OCI-LY1 (cell line): ENCODE data around the gene OIP5.

Experiments used
- H2AFZ ChIP-seq: fragments of 200-600 bp; sonication (generic), shearing (Covaris generic); 2 replicates; pipeline ENCODE4 v1.6.0; 2014; ENCODE audit warnings: antibody characterized with exemption, mild to moderate bottlenecking, low read length
- H3F3A ChIP-seq: fragments of 200-600 bp; sonication (generic), shearing (Covaris generic); 2 replicates; pipeline ENCODE4 v1.6.0; 2014; ENCODE audit warnings: mild to moderate bottlenecking, antibody characterized with exemption, low read length, moderate library complexity; ENCODE audit not compliant: insufficient read depth
- H3K27ac ChIP-seq: fragments of 200-600 bp; sonication (generic); 2 replicates; pipeline ENCODE4 v1.5.1; 2014; ENCODE audit warnings: low read length, mixed run types, mild to moderate bottlenecking, low read depth; ENCODE audit not compliant: poor library complexity, severe bottlenecking
- H3K27me3 ChIP-seq: fragments of 200-600 bp; sonication (generic); 2 replicates; pipeline ENCODE4 v1.6.0; 2014; ENCODE audit warnings: antibody characterized with exemption, mild to moderate bottlenecking, low read length, moderate library complexity; ENCODE audit not compliant: insufficient read depth
- H3K36me3 ChIP-seq: fragments of 200-600 bp; sonication (generic); 2 replicates; pipeline ENCODE4 v1.6.1; 2014; ENCODE audit warnings: mild to moderate bottlenecking, antibody characterized with exemption, low read length, moderate library complexity, mixed read lengths; ENCODE audit not compliant: insufficient read depth
- H3K4me1 ChIP-seq: fragments of 200-600 bp; sonication (generic); 2 replicates; pipeline ENCODE4 v1.5.1; 2014; ENCODE audit warnings: mild to moderate bottlenecking, low read length, moderate library complexity; ENCODE audit not compliant: insufficient read depth, severe bottlenecking
- H3K4me2 ChIP-seq: fragments of 200-600 bp; sonication (generic), shearing (Covaris generic); 2 replicates; pipeline ENCODE4 v1.6.1; 2014; ENCODE audit warnings: low read length
- H3K4me3 ChIP-seq: fragments of 200-600 bp; sonication (generic); 2 replicates; pipeline ENCODE4 v1.5.1; 2014; ENCODE audit warnings: low read length, low read depth, mild to moderate bottlenecking, mixed read lengths; ENCODE audit not compliant: poor library complexity, severe bottlenecking
- H3K79me2 ChIP-seq: fragments of 200-600 bp; shearing (Covaris generic); 2 replicates; pipeline ENCODE4 v1.6.1; 2016; ENCODE audit warnings: mixed run types, low read length, mixed read lengths; ENCODE audit not compliant: insufficient read depth
- H3K9ac ChIP-seq: fragments of 200-600 bp; sonication (generic), shearing (Covaris generic); 2 replicates; pipeline ENCODE4 v1.6.1; 2014; ENCODE audit warnings: mild to moderate bottlenecking, low read length, mixed read lengths
- H3K9me2 ChIP-seq: fragments of 200-600 bp; sonication (generic), shearing (Covaris generic); 2 replicates; pipeline ENCODE4 v1.6.1; 2014; ENCODE audit warnings: low read depth, mild to moderate bottlenecking, low read length, mixed read lengths
- H3K9me3 ChIP-seq: fragments of 200-600 bp; shearing (Covaris generic); 2 replicates; pipeline ENCODE4 v1.6.1; 2014; ENCODE audit warnings: low read length, mixed read lengths
- H4K20me1 ChIP-seq: fragments of 200-600 bp; sonication (generic), shearing (Covaris generic); 2 replicates; pipeline ENCODE4 v1.6.0; 2016; ENCODE audit warnings: mild to moderate bottlenecking, low read length; ENCODE audit not compliant: insufficient read depth
- EZH2 ChIP-seq: fragments of 200-600 bp; sonication (generic), shearing (Covaris generic); IDR thresholded peaks from 2 replicates; pipeline ENCODE4 v1.8.0; 2017; ENCODE audit warnings: borderline replicate concordance, mixed run types, mild to moderate bottlenecking, antibody characterized with exemption, low read length, moderate library complexity, mixed read lengths
- TF ChIP-seq, protein P1 (sequence below): fragments of 200-600 bp; sonication (generic), shearing (Covaris generic); IDR thresholded peaks from 2 replicates; pipeline ENCODE4 v1.5.1; 2017; ENCODE audit warnings: mild to moderate bottlenecking, antibody characterized with exemption, low read length, moderate library complexity, mixed read lengths

The OIP5 gene

DNA sequence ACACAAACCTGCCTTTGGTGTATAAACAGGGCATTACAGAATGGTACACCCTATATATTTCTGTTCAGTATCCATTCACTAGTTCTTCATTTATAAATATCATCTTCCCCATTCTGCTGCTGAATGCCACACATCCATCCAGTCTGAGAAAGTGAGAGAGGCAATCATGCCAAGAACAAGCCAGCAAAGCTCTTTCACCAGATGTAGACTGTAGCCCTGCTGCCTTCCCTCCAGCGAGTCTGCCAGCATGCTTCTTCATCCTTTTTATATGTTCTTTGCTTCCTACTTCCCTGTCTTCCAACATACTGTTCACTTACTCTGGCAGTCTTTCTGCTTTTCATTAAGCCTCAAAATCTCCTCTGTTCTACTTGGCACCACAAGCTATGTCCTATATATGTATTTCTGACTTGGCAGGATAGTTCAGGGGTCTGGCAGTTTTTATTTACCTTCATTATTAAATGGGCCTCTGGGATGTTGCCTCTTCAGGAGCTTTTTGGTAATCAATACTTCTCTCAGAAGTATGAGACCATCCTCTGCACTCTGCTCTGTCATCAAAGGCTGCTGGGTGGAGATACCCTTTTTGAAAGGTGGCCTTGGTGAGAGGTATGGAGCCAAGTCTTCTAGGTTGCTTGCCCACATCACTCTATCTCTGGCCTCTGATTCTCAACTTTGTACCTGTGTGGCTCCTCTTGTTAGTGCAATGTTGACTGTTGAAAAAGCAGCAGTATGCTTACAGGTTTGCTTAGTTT, 52.7 kb downstream of the OIP5 start:
- H3K36me3 ChIP-seq, result peaks cover 28% of the 10 kb centered on the region; the same call in 1 of the 2 replicates

DNA sequence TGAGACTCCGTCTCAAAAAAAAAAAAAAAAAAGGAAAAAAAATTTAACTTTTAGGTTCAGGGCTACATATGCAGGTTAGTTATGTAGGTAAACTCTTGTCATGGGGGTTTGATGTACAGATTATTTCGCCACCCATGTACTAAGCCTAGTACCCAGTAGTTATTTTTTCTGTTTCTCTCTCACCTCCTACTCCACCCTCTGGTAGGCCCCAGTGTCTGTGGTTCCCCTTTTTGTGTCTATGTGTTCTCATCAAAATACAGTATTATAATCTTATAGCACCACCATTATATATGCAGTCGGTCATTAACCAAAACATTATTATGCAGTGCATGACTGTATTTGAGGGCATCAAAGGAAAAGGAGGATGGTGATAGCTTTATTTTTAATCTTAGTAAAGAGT, 54.1 kb downstream of the OIP5 start:
- H3F3A ChIP-seq, result no peaks in the 10 kb centered on the region
- H3K4me2 ChIP-seq, result no peak overlapping the region
- no peak overlapping the region for H3K9ac ChIP-seq
- H3K4me3 ChIP-seq, result no peak overlapping the region
- no peaks in the 10 kb centered on the region for H4K20me1 ChIP-seq
- no peak overlapping the region for H3K27ac ChIP-seq
- H3K4me1 ChIP-seq, result peaks cover 10% of the 10 kb centered on the region
- H3K9me2 ChIP-seq, result no peaks in the 10 kb centered on the region
- no peaks in the 10 kb centered on the region for H3K9me3 ChIP-seq
- no peaks in the 10 kb centered on the region for H3K79me2 ChIP-seq
- TF ChIP-seq, protein P1, sequence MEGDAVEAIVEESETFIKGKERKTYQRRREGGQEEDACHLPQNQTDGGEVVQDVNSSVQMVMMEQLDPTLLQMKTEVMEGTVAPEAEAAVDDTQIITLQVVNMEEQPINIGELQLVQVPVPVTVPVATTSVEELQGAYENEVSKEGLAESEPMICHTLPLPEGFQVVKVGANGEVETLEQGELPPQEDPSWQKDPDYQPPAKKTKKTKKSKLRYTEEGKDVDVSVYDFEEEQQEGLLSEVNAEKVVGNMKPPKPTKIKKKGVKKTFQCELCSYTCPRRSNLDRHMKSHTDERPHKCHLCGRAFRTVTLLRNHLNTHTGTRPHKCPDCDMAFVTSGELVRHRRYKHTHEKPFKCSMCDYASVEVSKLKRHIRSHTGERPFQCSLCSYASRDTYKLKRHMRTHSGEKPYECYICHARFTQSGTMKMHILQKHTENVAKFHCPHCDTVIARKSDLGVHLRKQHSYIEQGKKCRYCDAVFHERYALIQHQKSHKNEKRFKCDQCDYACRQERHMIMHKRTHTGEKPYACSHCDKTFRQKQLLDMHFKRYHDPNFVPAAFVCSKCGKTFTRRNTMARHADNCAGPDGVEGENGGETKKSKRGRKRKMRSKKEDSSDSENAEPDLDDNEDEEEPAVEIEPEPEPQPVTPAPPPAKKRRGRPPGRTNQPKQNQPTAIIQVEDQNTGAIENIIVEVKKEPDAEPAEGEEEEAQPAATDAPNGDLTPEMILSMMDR, result no peak
- no peak for TF ChIP-seq EZH2
- H3K36me3 ChIP-seq, result peaks cover 28% of the 10 kb centered on the region; the same call in 1 of the 2 replicates
- H3K27me3 ChIP-seq, result no peaks in the 10 kb centered on the region
- no peak overlapping the region for H2AFZ ChIP-seq

More for the DNA sequence above, 52.7 kb downstream of the OIP5 start:
- Histone ChIP-seq H3K27me3 (no peaks in the 10 kb centered on the region), H4K20me1 (no peaks in the 10 kb centered on the region), H3K79me2 (peaks cover 7% of the 10 kb centered on the region), H3K4me2 (no peak overlapping the region), H3K9ac (no peak overlapping the region), H3K4me3 (no peak overlapping the region), H3K27ac (peak overlapping the region; percentile 4), H3F3A (no peaks in the 10 kb centered on the region), H3K9me3 (no peaks in the 10 kb centered on the region), H3K4me1 (peaks cover 13% of the 10 kb centered on the region), H3K9me2 (no peaks in the 10 kb centered on the region), H2AFZ (no peak overlapping the region)
- TF ChIP-seq EZH2, result no peak
- TF ChIP-seq, protein P1, result no peak

- Histone ChIP-seq H3K9me2 (no peaks in the 10 kb centered on the region), H3K27me3 (no peaks in the 10 kb centered on the region), H3K4me3 (no peak overlapping the region), H3K4me1 (no peaks in the 10 kb centered on the region), H3K9ac (no peak overlapping the region), H3K36me3 (peaks cover 28% of the 10 kb centered on the region; the same call in 1 of the 2 replicates), H2AFZ (no peak overlapping the region), H3K4me2 (no peak overlapping the region), H3K79me2 (no peaks in the 10 kb centered on the region), H3F3A (no peaks in the 10 kb centered on the region), H4K20me1 (no peaks in the 10 kb centered on the region), H3K27ac (no peak overlapping the region), H3K9me3 (no peaks in the 10 kb centered on the region)
- TF ChIP-seq, protein P1, result no peak
- no peak for TF ChIP-seq EZH2
Observed at GRCh38 chr15:41276831-41277230, 55.6 kb downstream of the OIP5 start.
